Calu3 (cell line): ENCODE data around the gene SDCCAG8. TPM values are rescaled to one million over a fixed set of nuclear protein-coding genes. Genes with fewer than 3 reads are reported as not detected.

ENCODE experiments used
- BruUV-seq: library from RNA; stranded (reverse); fragments of 400-500 nt; replicated peaks from 2 replicates; lab custom pipeline; 2021; lab: Mats Ljungman, UMichigan
- CTCF ChIA-PET: fragments of 300-600 bp; sonication (Branson Sonifier 250); formaldehyde crosslinking; loops from one replicate; lab custom pipeline; 2022; ENCODE audit warnings: antibody characterized with exemption; lab: Charles Lee
- DNase-seq: peaks from one replicate; pipeline ENCODE4 v3.0.0; 2022
- H3K27ac Mint-ChIP-seq: one replicate; pipeline ENCODE4 v1.8.0; 2022; ENCODE audit warnings: mixed read lengths; ENCODE audit not compliant: unreplicated experiment
- H3K27me3 Mint-ChIP-seq: one replicate; pipeline ENCODE4 v1.8.0; 2022; ENCODE audit warnings: mixed read lengths; ENCODE audit not compliant: unreplicated experiment
- H3K36me3 Mint-ChIP-seq: one replicate; pipeline ENCODE4 v1.8.0; 2022; ENCODE audit warnings: mild to moderate bottlenecking, moderate library complexity, mixed read lengths; ENCODE audit not compliant: insufficient read depth, unreplicated experiment
- H3K4me1 Mint-ChIP-seq: one replicate; pipeline ENCODE4 v1.8.0; 2022; ENCODE audit warnings: mild to moderate bottlenecking, low read depth, mixed read lengths; ENCODE audit not compliant: unreplicated experiment
- H3K4me3 Mint-ChIP-seq: one replicate; pipeline ENCODE4 v1.8.0; 2022; ENCODE audit warnings: mild to moderate bottlenecking, low read depth, moderate library complexity, mixed read lengths; ENCODE audit not compliant: unreplicated experiment
- H3K9me3 Mint-ChIP-seq: one replicate; pipeline ENCODE4 v1.8.0; 2022; ENCODE audit warnings: low read depth, mixed read lengths; ENCODE audit not compliant: unreplicated experiment
- intact Hi-C: fragments of 100-400 bp; cut with micrococcal nuclease; formaldehyde crosslinking; loops from one replicate; pipeline ENCODE4 v1.10.0; 2022; ENCODE audit not compliant: unreplicated experiment
- total RNA-seq: library from RNA; stranded (reverse); gene quantifications from 2 replicates; pipeline ENCODE4 v1.2.3, GENCODE V29; 2022
- TF ChIP-seq, protein P1 (sequence below): fragments of 200-600 bp; IDR thresholded peaks from one replicate; pipeline ENCODE4 v1.8.0; 2022; ENCODE audit warnings: antibody characterized with exemption; ENCODE audit not compliant: unreplicated experiment

The SDCCAG8 gene
- total RNA-seq, 1 experiment from 2014 or later, result 67.3 TPM

- Mint-ChIP-seq H3K9me3 (peaks cover 18% of the 10 kb centered on the region), H3K36me3 (peaks cover 36% of the 10 kb centered on the region), H3K27ac (no peak overlapping the region), H3K27me3 (no peaks in the 10 kb centered on the region), H3K4me1 (no peaks in the 10 kb centered on the region), H3K4me3 (no peak overlapping the region)
- CTCF ChIA-PET, result no interaction called here
- TF ChIP-seq, protein P1, sequence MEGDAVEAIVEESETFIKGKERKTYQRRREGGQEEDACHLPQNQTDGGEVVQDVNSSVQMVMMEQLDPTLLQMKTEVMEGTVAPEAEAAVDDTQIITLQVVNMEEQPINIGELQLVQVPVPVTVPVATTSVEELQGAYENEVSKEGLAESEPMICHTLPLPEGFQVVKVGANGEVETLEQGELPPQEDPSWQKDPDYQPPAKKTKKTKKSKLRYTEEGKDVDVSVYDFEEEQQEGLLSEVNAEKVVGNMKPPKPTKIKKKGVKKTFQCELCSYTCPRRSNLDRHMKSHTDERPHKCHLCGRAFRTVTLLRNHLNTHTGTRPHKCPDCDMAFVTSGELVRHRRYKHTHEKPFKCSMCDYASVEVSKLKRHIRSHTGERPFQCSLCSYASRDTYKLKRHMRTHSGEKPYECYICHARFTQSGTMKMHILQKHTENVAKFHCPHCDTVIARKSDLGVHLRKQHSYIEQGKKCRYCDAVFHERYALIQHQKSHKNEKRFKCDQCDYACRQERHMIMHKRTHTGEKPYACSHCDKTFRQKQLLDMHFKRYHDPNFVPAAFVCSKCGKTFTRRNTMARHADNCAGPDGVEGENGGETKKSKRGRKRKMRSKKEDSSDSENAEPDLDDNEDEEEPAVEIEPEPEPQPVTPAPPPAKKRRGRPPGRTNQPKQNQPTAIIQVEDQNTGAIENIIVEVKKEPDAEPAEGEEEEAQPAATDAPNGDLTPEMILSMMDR, result no peak
- DNase-seq, result no peak
- no TSS peak for BruUV-seq
- intact Hi-C loops, result no loop called here
Measured at GRCh38 chr1:243229526-243229925, 26.3 kb upstream of the SDCCAG8 start.

GRCh38 chr1:243230914-243231313 is 24.9 kb upstream of the SDCCAG8 start:
- Mint-ChIP-seq H3K9me3 (peaks cover 18% of the 10 kb centered on the region), H3K4me1 (no peaks in the 10 kb centered on the region), H3K4me3 (no peak overlapping the region), H3K27ac (no peak overlapping the region), H3K36me3 (peaks cover 32% of the 10 kb centered on the region), H3K27me3 (no peaks in the 10 kb centered on the region)
- DNase-seq, result no peak
- CTCF ChIA-PET, result no interaction called here
- no TSS peak for BruUV-seq
- TF ChIP-seq, protein P1, result no peak
- intact Hi-C loops, result no loop called here

DNA sequence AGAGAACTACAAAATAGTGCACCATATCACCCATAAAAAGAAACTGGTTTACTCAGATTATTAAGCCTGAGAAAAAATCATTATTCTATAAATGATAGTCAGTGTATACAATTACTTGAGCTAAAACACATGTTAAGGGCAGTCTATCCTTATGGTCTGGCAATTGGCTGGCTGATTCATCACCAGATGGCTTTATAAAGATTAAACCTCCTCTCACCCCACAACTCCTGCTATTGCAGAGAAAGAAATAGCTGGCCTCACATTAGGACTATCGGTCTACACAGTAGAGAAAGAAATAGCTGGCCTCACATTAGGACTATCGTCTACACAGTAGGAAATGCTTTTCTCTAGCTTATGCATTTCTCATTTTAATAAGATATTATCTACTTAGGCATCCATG is 21.9 kb upstream of the SDCCAG8 start:
- TF ChIP-seq, protein P1, result no peak
- BruUV-seq, result no TSS peak
- H3K4me1 Mint-ChIP-seq, result peaks cover 3% of the 10 kb centered on the region
- no peak overlapping the region for H3K4me3 Mint-ChIP-seq
- intact Hi-C loops, result loop anchor here (2.0 kb wide), 1 partner anchor 17 kb away; no protein-coding TSS in a partner anchor
- peaks cover 17% of the 10 kb centered on the region for H3K9me3 Mint-ChIP-seq
- CTCF ChIA-PET, result interaction anchor here (0.8 kb wide), 1 partner anchor 20 kb away, joined by 4 read pairs; no protein-coding TSS in a partner anchor
- peaks cover 30% of the 10 kb centered on the region for H3K36me3 Mint-ChIP-seq
- H3K27me3 Mint-ChIP-seq, result no peaks in the 10 kb centered on the region
- no peak overlapping the region for H3K27ac Mint-ChIP-seq
- no peak for DNase-seq

GRCh38 chr1:243234978-243235647 is 20.7 kb upstream of the SDCCAG8 start:
- H3K36me3 Mint-ChIP-seq, result peaks cover 32% of the 10 kb centered on the region

More at GRCh38 chr1:243234978-243235647, 20.7 kb upstream of the SDCCAG8 start:
- no peaks in the 10 kb centered on the region for H3K27me3 Mint-ChIP-seq
- CTCF ChIA-PET, result no interaction called here
- H3K27ac Mint-ChIP-seq, result no peak overlapping the region
- no TSS peak for BruUV-seq
- intact Hi-C loops, result loop anchor here (2.0 kb wide), 1 partner anchor 16 kb away; no protein-coding TSS in a partner anchor
- no peak for DNase-seq
- no peak overlapping the region for H3K4me3 Mint-ChIP-seq
- TF ChIP-seq, protein P1, result no peak
- H3K4me1 Mint-ChIP-seq, result peaks cover 12% of the 10 kb centered on the region
- peaks cover 15% of the 10 kb centered on the region for H3K9me3 Mint-ChIP-seq
